ENCODE data around the gene ALX4. TPM values are rescaled to one million over a fixed set of nuclear protein-coding genes. Genes with fewer than 3 reads are reported as not detected.

The ALX4 gene
- total and polyA plus RNA-seq, 9 of the 15 experiments (the other 6 are each of a cell fraction or from before 2014, with no cell fraction given), result 0.07 to 1.2 (median 0.33) TPM

DNA sequence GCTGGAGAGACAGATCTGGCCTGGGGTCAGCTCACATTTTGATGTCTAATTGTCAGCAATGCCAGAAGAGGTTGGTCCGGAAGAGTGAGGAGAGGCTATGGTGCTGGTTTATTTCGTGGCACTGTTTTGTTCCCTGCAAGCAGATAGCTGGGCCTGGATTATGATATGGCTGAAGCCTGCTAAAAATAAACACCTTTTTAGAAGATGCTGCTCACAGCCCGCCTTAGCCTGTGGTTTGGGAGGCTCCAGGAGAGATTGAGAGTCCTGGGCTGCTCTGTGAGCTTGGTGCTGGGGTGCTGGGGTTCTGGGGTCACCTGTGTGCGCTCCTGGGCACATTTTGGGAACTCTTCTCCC is 29.6 kb upstream of the ALX4 start:
- peak overlapping the region; percentile 81 for H2AFZ ChIP-seq (ENCODE audit: low read depth, low read length)
- no peaks in the 10 kb centered on the region for H3K9me3 ChIP-seq (replicated peaks; ENCODE audit: control insufficient read depth, insufficient read depth, low read depth, low read length)
- no TSS peak for BruUV-seq (replicated peaks)
- in situ Hi-C loops (cut with MboI) (no loop called here), intact Hi-C loops (cut with micrococcal nuclease) (no loop called here)
- DNase-seq (ENCODE audit: extremely low read depth in 1 of 4, low spot score in 3 of 4) (no peak), FAIRE-seq (no peak), ATAC-seq (no peak; the same call in 2 of the 3 replicates)
- H3K27me3 ChIP-seq (ENCODE audit: control insufficient read depth in 2 of 2, insufficient read depth in 2 of 2, low read length in 2 of 2), result no peaks in the 10 kb centered on the region
- H4K20me1 ChIP-seq (replicated peaks; ENCODE audit: control insufficient read depth, insufficient read depth, low read length), result no peaks in the 10 kb centered on the region
- no peaks in the 10 kb centered on the region for H3K9me1 ChIP-seq (ENCODE audit: control insufficient read depth, insufficient read depth, low read length)
- WGBS (ENCODE audit: insufficient coverage, low coverage, missing lambda C conversion rate), result 60% methylated on average over 4 of the region's 4 CpGs
- TF ChIP-seq ZBED1 (IDR thresholded peaks at IDR 0.05), result no peak
- no peak for TF ChIP-seq JUND (IDR thresholded peaks at IDR 0.05; ENCODE audit: borderline replicate concordance, low read depth, low read length)
- TF ChIP-seq JUND (tag; IDR thresholded peaks at IDR 0.05; ENCODE audit: borderline replicate concordance, low read depth, low read length), result no peak
- TF ChIP-seq, protein P1, sequence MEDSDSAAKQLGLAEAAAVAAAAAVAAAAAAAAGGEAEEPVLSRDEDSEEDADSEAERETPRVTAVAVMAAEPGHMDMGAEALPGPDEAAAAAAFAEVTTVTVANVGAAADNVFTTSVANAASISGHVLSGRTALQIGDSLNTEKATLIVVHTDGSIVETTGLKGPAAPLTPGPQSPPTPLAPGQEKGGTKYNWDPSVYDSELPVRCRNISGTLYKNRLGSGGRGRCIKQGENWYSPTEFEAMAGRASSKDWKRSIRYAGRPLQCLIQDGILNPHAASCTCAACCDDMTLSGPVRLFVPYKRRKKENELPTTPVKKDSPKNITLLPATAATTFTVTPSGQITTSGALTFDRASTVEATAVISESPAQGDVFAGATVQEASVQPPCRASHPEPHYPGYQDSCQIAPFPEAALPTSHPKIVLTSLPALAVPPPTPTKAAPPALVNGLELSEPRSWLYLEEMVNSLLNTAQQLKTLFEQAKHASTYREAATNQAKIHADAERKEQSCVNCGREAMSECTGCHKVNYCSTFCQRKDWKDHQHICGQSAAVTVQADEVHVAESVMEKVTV (CRISPR knock-in tag; IDR thresholded peaks at IDR 0.05), result no peak
- TF ChIP-seq NR4A1 (CRISPR knock-in tag; IDR thresholded peaks at IDR 0.05), result no peak
- no peak for TF ChIP-seq NR4A1 (tag; IDR thresholded peaks at IDR 0.05)
- no peak for TF ChIP-seq HNRNPUL1 (IDR thresholded peaks at IDR 0.05; ENCODE audit: low read length)
- no peak for TF ChIP-seq U2AF1 (optimal IDR thresholded peaks at IDR 0.05; ENCODE audit: low read depth, low read length)
- no peak for TF ChIP-seq ZBTB17 (CRISPR knock-in tag; IDR thresholded peaks at IDR 0.05)
- H3K79me2 ChIP-seq (ENCODE audit: control insufficient read depth, insufficient read depth, low read length), result no peaks in the 10 kb centered on the region
- no peak overlapping the region for H3K4me2 ChIP-seq (ENCODE audit: insufficient read depth, low read length)
- H3K27ac ChIP-seq (ENCODE audit: extremely low read depth, low read depth, low read length), result no peak overlapping the region
- H3K9ac ChIP-seq (ENCODE audit: insufficient read depth in 1 of 2, low read depth in 2 of 2, low read length in 2 of 2), result peak overlapping the region in 1 of 2 experiments; percentile 31; a peak in 1 of 4 replicates
- ChIA-PET POLR2A (interaction anchor here (0.8 to 2.5 kb wide), 3 partner anchors 9 to 151 kb away, joined by 3 to 6 read pairs (median 4); no protein-coding TSS in a partner anchor), CTCF (ENCODE audit: low intra/inter-chr PET ratio) (no interaction called here)
- peaks cover 16 to 31% of the 10 kb centered on the region in 2 experiments for H3K4me1 ChIP-seq (replicated peaks in 1 of 2; ENCODE audit: control insufficient read depth in 2 of 2, insufficient read depth in 2 of 2, low read length in 2 of 2)
- H3K4me3 ChIP-seq, result no peak overlapping the region
- no peaks in the 10 kb centered on the region for H3K36me3 ChIP-seq (ENCODE audit: control insufficient read depth, insufficient read depth, low read length)
